HEK293 (cell line): ENCODE data around the gene ANO7.
A peak's percentile ranks its signal among the peaks of the same experiment; 100 is the strongest.

Source experiments
- CTCF ChIA-PET: fragments of 350-600 bp; formaldehyde crosslinking; extraction: SDS; loops from one replicate; lab custom pipeline; 2021; ENCODE audit warnings: antibody characterized with exemption; lab: Yijun Ruan, JAX
- POLR2A ChIA-PET: fragments of 300-600 bp; formaldehyde crosslinking; extraction: SDS; loops from one replicate; lab custom pipeline; 2020; ENCODE audit warnings: antibody characterized with exemption, inconsistent platforms; lab: Yijun Ruan, JAX
- H3K27ac ChIP-seq: fragments of 200-500 bp; sonication (Bioruptor generic); 2 replicates; pipeline ENCODE4 v1.5.1; 2014; ENCODE audit warnings: low read depth, low read length, control low read depth, inconsistent platforms; ENCODE audit errors: extremely low read depth
- H3K36me3 ChIP-seq, 2 experiments: fragments of 200-500 bp in 1 of 2; sonication (Bioruptor generic) in 1 of 2; 1 replicate in 1 of 2; 2 replicates in 1 of 2; pipeline ENCODE4 v1.5.1; 2014 to 2017; ENCODE audit warnings: inconsistent platforms in 2 of 2, low read length in 2 of 2; ENCODE audit not compliant: control insufficient read depth in 2 of 2, insufficient read depth in 1 of 2
- H3K4me1 ChIP-seq: fragments of 200-500 bp; sonication (Bioruptor generic); 2 replicates; pipeline ENCODE4 v1.5.1; 2014; ENCODE audit warnings: mild to moderate bottlenecking, low read length, inconsistent platforms; ENCODE audit not compliant: control insufficient read depth, insufficient read depth
- H3K4me3 ChIP-seq: 2 replicates; pipeline ENCODE4 v1.5.1; 2011; ENCODE audit warnings: low read depth, mild to moderate bottlenecking, control low read depth, low read length, moderate library complexity
- H3K9me3 ChIP-seq: fragments of 200-500 bp; sonication (Bioruptor generic); 2 replicates; pipeline ENCODE4 v1.5.1; 2014; ENCODE audit warnings: low read depth, low read length, inconsistent platforms; ENCODE audit not compliant: control insufficient read depth, insufficient read depth
- GLIS1 ChIP-seq: fragments of 450-650 bp; formaldehyde crosslinking; IDR thresholded peaks from 2 replicates; pipeline ENCODE4 v1.5.1; 2016; ENCODE audit warnings: missing biosample characterization, missing genetic modification characterization
- GLIS2 ChIP-seq: fragments of 450-650 bp; formaldehyde crosslinking; IDR thresholded peaks from 2 replicates; pipeline ENCODE4 v1.5.1; 2016; ENCODE audit warnings: missing biosample characterization, missing genetic modification characterization
- KLF8 ChIP-seq: fragments of 450-650 bp; formaldehyde crosslinking; IDR thresholded peaks from 2 replicates; pipeline ENCODE4 v1.5.1; 2016; ENCODE audit warnings: missing biosample characterization, missing genetic modification characterization
- PRDM2 ChIP-seq: fragments of 450-650 bp; formaldehyde crosslinking; IDR thresholded peaks from 2 replicates; pipeline ENCODE4 v1.5.1; 2016; ENCODE audit warnings: missing biosample characterization, missing genetic modification characterization, borderline replicate concordance
- ZBTB20 ChIP-seq: fragments of 450-650 bp; formaldehyde crosslinking; IDR thresholded peaks from 2 replicates; pipeline ENCODE4 v1.5.1; 2016; ENCODE audit warnings: missing biosample characterization, missing genetic modification characterization
- ZFHX2 ChIP-seq: fragments of 450-650 bp; formaldehyde crosslinking; conservative IDR thresholded peaks from 2 replicates; pipeline ENCODE4 v1.5.1; 2016; ENCODE audit warnings: missing biosample characterization, missing genetic modification characterization
- ZIC2 ChIP-seq: fragments of 450-650 bp; formaldehyde crosslinking; IDR thresholded peaks from 2 replicates; pipeline ENCODE4 v1.5.1; 2016; ENCODE audit warnings: missing biosample characterization, missing genetic modification characterization
- ZNF10 ChIP-seq: fragments of 450-650 bp; formaldehyde crosslinking; IDR thresholded peaks from 2 replicates; pipeline ENCODE4 v1.5.1; 2017; ENCODE audit warnings: missing biosample characterization, missing genetic modification characterization
- ZNF292 ChIP-seq: fragments of 450-650 bp; formaldehyde crosslinking; IDR thresholded peaks from 2 replicates; pipeline ENCODE4 v1.5.1; 2016; ENCODE audit warnings: low read depth, missing biosample characterization, missing genetic modification characterization, borderline replicate concordance
- ZNF302 ChIP-seq: fragments of 450-650 bp; formaldehyde crosslinking; IDR thresholded peaks from 2 replicates; pipeline ENCODE4 v1.5.1; 2016; ENCODE audit warnings: missing biosample characterization, missing genetic modification characterization, low read depth
- ZNF404 ChIP-seq: fragments of 450-650 bp; formaldehyde crosslinking; IDR thresholded peaks from 2 replicates; pipeline ENCODE4 v1.5.1; 2017; ENCODE audit warnings: missing biosample characterization, missing genetic modification characterization
- ZNF473 ChIP-seq: fragments of 450-650 bp; formaldehyde crosslinking; IDR thresholded peaks from 2 replicates; pipeline ENCODE4 v1.5.1; 2017; ENCODE audit warnings: missing biosample characterization, missing genetic modification characterization
- TF ChIP-seq, protein P1 (sequence below): fragments of 450-650 bp; formaldehyde crosslinking; IDR thresholded peaks from 2 replicates; pipeline ENCODE4 v1.5.1; 2016; ENCODE audit warnings: missing biosample characterization, missing genetic modification characterization, low read depth
- TF ChIP-seq, protein P2 (sequence below): sonication (generic); formaldehyde crosslinking; IDR thresholded peaks from 2 replicates; pipeline ENCODE4 v1.8.1; 2022; ENCODE audit warnings: mild to moderate bottlenecking, moderate library complexity, missing genetic modification reagents

ANO7 gene

GRCh38 chr2:241216211-241216761, 27.8 kb downstream of the ANO7 start:
- H3K27ac ChIP-seq, result no peak overlapping the region
- ChIA-PET POLR2A (interaction anchor here (0.8 kb wide), 1 partner anchor 66 kb away, joined by 4 read pairs; the partner anchor contains the start of gene PPP1R7), CTCF (interaction anchor here (0.7 to 1.0 kb wide), 2 partner anchors 9 to 21 kb away, joined by 3 read pairs; no protein-coding TSS in a partner anchor)
- TF ChIP-seq ZNF292 (tag by site-specific recombination) (no peak), ZBTB20 (tag by site-specific recombination) (no peak), GLIS1 (tag by site-specific recombination) (peak; percentile 90), ZNF404 (no peak), PRDM2 (tag by site-specific recombination) (no peak), ZNF302 (tag by site-specific recombination) (no peak), ZIC2 (tag by site-specific recombination) (peak; percentile 78), ZNF10 (no peak)
- TF ChIP-seq, protein P1, sequence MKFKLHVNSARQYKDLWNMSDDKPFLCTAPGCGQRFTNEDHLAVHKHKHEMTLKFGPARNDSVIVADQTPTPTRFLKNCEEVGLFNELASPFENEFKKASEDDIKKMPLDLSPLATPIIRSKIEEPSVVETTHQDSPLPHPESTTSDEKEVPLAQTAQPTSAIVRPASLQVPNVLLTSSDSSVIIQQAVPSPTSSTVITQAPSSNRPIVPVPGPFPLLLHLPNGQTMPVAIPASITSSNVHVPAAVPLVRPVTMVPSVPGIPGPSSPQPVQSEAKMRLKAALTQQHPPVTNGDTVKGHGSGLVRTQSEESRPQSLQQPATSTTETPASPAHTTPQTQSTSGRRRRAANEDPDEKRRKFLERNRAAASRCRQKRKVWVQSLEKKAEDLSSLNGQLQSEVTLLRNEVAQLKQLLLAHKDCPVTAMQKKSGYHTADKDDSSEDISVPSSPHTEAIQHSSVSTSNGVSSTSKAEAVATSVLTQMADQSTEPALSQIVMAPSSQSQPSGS (tag by site-specific recombination), result no peak
- no peaks in the 10 kb centered on the region for H3K4me1 ChIP-seq
- H3K9me3 ChIP-seq, result no peaks in the 10 kb centered on the region
- H3K4me3 ChIP-seq, result no peak overlapping the region
- no peaks in the 10 kb centered on the region; a peak in 1 of 3 replicates for H3K36me3 ChIP-seq

DNA sequence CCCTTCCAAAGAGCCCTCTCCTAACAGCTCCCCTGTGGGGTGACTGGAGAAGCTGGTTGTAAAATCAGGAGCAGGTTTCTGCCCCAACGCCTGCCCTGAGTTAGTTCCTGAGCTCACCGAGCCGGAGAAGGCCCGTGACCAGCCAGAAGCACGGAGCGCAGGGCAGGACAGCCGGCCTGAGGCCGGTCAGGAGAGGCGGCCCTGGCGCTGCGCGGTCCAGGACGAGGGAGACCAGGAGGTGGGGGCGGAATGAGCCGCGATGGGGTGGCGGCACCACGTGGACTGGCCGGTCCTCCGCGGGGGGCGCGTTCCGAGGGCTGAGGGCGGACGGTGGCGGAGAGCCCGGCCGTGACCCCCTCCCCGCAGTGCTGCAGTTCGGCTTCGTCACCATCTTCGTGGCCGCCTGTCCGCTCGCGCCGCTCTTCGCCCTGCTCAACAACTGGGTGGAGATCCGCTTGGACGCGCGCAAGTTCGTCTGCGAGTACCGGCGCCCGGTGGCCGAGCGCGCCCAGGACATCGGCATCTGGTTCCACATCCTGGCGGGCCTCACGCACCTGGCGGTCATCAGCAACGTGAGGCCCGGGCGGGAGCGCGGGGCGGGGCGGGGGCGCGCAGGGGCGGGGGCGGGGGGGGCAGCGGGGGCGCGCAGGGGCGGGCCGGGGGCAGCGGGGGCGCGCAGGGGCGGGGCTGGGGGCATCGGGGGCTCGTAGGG, 29.0 kb downstream of the ANO7 start:
- Histone ChIP-seq H3K4me3 (peak overlapping the region; percentile 30), H3K27ac (peak overlapping the region; percentile 22; the same call in 1 of the 2 replicates), H3K9me3 (no peaks in the 10 kb centered on the region), H3K4me1 (no peaks in the 10 kb centered on the region), H3K36me3 (no peaks in the 10 kb centered on the region; a peak in 1 of 3 replicates)
- TF ChIP-seq GLIS2 (tag by site-specific recombination), result peak; percentile 54; the same call in 1 of the 2 replicates
- TF ChIP-seq ZNF473, result no peak
- 0 out of 2 replicates have a peak, but pooled peaks have one; percentile 8 for TF ChIP-seq ZFHX2 (tag by site-specific recombination)
- TF ChIP-seq, protein P2, sequence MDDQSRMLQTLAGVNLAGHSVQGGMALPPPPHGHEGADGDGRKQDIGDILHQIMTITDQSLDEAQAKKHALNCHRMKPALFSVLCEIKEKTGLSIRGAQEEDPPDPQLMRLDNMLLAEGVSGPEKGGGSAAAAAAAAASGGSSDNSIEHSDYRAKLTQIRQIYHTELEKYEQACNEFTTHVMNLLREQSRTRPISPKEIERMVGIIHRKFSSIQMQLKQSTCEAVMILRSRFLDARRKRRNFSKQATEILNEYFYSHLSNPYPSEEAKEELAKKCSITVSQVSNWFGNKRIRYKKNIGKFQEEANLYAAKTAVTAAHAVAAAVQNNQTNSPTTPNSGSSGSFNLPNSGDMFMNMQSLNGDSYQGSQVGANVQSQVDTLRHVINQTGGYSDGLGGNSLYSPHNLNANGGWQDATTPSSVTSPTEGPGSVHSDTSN (CRISPR knock-in tag), result 0 out of 2 replicates have a peak, but pooled peaks have one; percentile 16
- peak; percentile 30; the same call in 1 of the 2 replicates for TF ChIP-seq KLF8 (tag by site-specific recombination)
- CTCF ChIA-PET, result interaction anchor here (0.7 kb wide), 2 partner anchors 303 to 384 kb away, joined by 3 read pairs; no protein-coding TSS in a partner anchor
- POLR2A ChIA-PET, result interaction anchor here (0.8 kb wide), 1 partner anchor 68 kb away, joined by 4 read pairs; the partner anchor contains the start of gene PPP1R7
